HEK293 (cell line): ENCODE results near the gene ADPRHL1.

Source experiments
- CTCF ChIA-PET: fragments of 350-600 bp; formaldehyde crosslinking; extraction: SDS; loops from one replicate; lab custom pipeline; 2021; ENCODE audit warnings: antibody characterized with exemption; lab: Yijun Ruan, JAX
- POLR2A ChIA-PET: fragments of 300-600 bp; formaldehyde crosslinking; extraction: SDS; loops from one replicate; lab custom pipeline; 2020; ENCODE audit warnings: antibody characterized with exemption, inconsistent platforms; lab: Yijun Ruan, JAX
- H3K27ac ChIP-seq: fragments of 200-500 bp; sonication (Bioruptor generic); 2 replicates; pipeline ENCODE4 v1.5.1; 2014; ENCODE audit warnings: low read depth, low read length, control low read depth, inconsistent platforms; ENCODE audit errors: extremely low read depth
- H3K36me3 ChIP-seq, 2 experiments: fragments of 200-500 bp in 1 of 2; sonication (Bioruptor generic) in 1 of 2; 1 replicate in 1 of 2; 2 replicates in 1 of 2; pipeline ENCODE4 v1.5.1; 2014 to 2017; ENCODE audit warnings: inconsistent platforms in 2 of 2, low read length in 2 of 2; ENCODE audit not compliant: control insufficient read depth in 2 of 2, insufficient read depth in 1 of 2
- H3K4me1 ChIP-seq: fragments of 200-500 bp; sonication (Bioruptor generic); 2 replicates; pipeline ENCODE4 v1.5.1; 2014; ENCODE audit warnings: mild to moderate bottlenecking, low read length, inconsistent platforms; ENCODE audit not compliant: control insufficient read depth, insufficient read depth
- H3K4me3 ChIP-seq: 2 replicates; pipeline ENCODE4 v1.5.1; 2011; ENCODE audit warnings: low read depth, mild to moderate bottlenecking, control low read depth, low read length, moderate library complexity
- H3K9me3 ChIP-seq: fragments of 200-500 bp; sonication (Bioruptor generic); 2 replicates; pipeline ENCODE4 v1.5.1; 2014; ENCODE audit warnings: low read depth, low read length, inconsistent platforms; ENCODE audit not compliant: control insufficient read depth, insufficient read depth
- ZNF18 ChIP-seq: fragments of 450-650 bp; formaldehyde crosslinking; IDR thresholded peaks from 2 replicates; pipeline ENCODE4 v1.5.1; 2016; ENCODE audit warnings: missing biosample characterization, missing genetic modification characterization
- ZNF311 ChIP-seq: fragments of 450-650 bp; formaldehyde crosslinking; IDR thresholded peaks from 2 replicates; pipeline ENCODE4 v1.5.1; 2017; ENCODE audit warnings: missing biosample characterization, missing genetic modification characterization, borderline replicate concordance
- ZNF692 ChIP-seq: fragments of 450-650 bp; formaldehyde crosslinking; IDR thresholded peaks from 2 replicates; pipeline ENCODE4 v1.5.1; 2016; ENCODE audit warnings: missing biosample characterization, missing genetic modification characterization
- ZSCAN23 ChIP-seq: fragments of 450-650 bp; formaldehyde crosslinking; IDR thresholded peaks from 2 replicates; pipeline ENCODE4 v1.5.1; 2016; ENCODE audit warnings: missing biosample characterization, missing genetic modification characterization
- TF ChIP-seq, protein P1 (sequence below): fragments of 450-650 bp; formaldehyde crosslinking; IDR thresholded peaks from 2 replicates; pipeline ENCODE4 v1.5.1; 2016; ENCODE audit warnings: missing biosample characterization, missing genetic modification characterization

ADPRHL1 gene

DNA sequence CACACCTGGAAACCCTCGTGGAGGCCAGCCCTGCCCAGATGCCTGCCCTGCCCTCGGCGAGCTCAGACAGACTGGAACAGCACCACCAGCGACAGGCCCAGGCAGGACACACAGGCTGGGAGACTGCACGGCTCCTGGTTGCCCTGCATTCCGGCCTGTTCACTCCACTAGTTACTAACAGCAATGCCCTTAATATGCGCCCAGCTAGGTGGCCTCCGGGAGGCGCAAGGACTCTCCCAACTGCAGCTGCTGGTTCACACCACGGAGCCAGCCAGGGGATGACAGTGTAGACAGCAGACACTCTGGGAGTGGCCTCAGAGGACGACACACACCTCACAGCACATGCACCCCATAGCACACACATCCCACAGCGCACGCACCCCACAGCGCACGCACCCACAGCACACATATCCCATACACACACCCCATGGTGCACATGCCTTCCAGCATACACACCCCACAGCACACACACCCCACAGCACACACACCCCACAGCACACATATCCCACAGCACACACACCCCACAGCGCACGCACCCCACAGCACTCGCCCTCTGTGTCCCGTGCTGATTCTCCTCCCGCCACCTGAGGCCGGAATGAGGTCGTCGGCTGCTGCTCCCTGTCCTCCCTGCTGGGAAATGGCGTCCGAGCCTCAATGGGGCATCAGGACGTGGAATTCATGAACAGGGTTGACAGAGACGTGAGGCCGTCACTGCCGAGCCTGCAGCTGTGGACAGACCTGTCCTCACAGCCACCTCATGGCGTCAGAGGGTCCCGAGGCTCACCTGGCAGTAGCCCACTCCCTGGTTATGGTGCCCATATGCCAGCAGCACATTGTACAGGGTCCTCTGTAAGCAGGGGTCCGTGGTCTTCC lies 103.0 kb downstream of the ADPRHL1 start:
- H3K4me1 ChIP-seq: no peaks in the 10 kb centered on the region
- H3K36me3 ChIP-seq: peaks cover 0 to 37% of the 10 kb centered on the region in 2 experiments; a peak in 1 of 3 replicates
- ChIA-PET CTCF (interaction anchor here (0.6 kb wide), 1 partner anchor 117 kb away, joined by 4 read pairs; no protein-coding TSS in a partner anchor), POLR2A (no interaction called here)
- H3K9me3 ChIP-seq: no peaks in the 10 kb centered on the region
- TF ChIP-seq ZSCAN23 (tag by site-specific recombination) (no peak), ZNF692 (no peak), ZNF311 (tag by site-specific recombination) (no peak), ZNF18 (tag by site-specific recombination) (peak; percentile 87)
- TF ChIP-seq, protein P1, sequence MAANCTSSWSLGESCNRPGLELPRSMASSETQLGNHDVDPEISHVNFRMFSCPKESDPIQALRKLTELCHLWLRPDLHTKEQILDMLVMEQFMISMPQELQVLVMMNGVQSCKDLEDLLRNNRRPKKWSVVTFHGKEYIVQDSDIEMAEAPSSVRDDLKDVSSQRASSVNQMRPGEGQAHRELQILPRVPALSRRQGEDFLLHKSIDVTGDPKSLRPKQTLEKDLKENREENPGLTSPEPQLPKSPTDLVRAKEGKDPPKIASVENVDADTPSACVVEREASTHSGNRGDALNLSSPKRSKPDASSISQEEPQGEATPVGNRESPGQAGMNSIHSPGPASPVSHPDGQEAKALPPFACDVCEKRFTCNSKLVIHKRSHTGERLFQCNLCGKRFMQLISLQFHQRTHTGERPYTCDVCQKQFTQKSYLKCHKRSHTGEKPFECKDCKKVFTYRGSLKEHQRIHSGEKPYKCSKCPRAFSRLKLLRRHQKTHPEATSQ (tag by site-specific recombination): no peak
- TF ChIP-seq, all 188 proteins: peak for 1
- Histone ChIP-seq H3K27ac (no peak overlapping the region), H3K4me3 (no peak overlapping the region)
